Activated CD4-positive, alpha-beta T cell treated with anti-CD3 and anti-CD28 coated beads for 1 hour (primary cell): Measurements from ENCODE around the gene SIGLEC7.

Source experiments
- DNase-seq: peaks from one replicate; pipeline ENCODE4 v3.0.0-alpha.2; 2020

Gene SIGLEC7

GRCh38 chr19:51142119-51142518, at the start of gene SIGLEC7:
Gene SIGLEC7 (plus strand): TSS chr19:51142301. CDS start chr19:51142370, 69 bp downstream.
- DNase-seq: no peak

GRCh38 chr19:51093101-51093500, 49.0 kb upstream of the SIGLEC7 start:
- DNase-seq: no peak

GRCh38 chr19:51093510-51094345, 48.4 kb upstream of the SIGLEC7 start:
- DNase-seq: no peak

- no peak for DNase-seq
Observed at GRCh38 chr19:51094696-51095279, 47.3 kb upstream of the SIGLEC7 start.

GRCh38 chr19:51096473-51097165, 45.5 kb upstream of the SIGLEC7 start:
- no peak for DNase-seq

GRCh38 chr19:51097166-51097738, 44.8 kb upstream of the SIGLEC7 start:
- peak; percentile 50 for DNase-seq

GRCh38 chr19:51097796-51098195, 44.3 kb upstream of the SIGLEC7 start:
- no peak for DNase-seq

GRCh38 chr19:51098365-51099046, 43.6 kb upstream of the SIGLEC7 start:
- DNase-seq: no peak

GRCh38 chr19:51099047-51099382, 43.1 kb upstream of the SIGLEC7 start:
- DNase-seq: no peak

GRCh38 chr19:51100601-51101000, 41.5 kb upstream of the SIGLEC7 start:
- no peak for DNase-seq

- no peak for DNase-seq
Observed at GRCh38 chr19:51101171-51101865, 40.8 kb upstream of the SIGLEC7 start.

- DNase-seq: no peak
Observed at GRCh38 chr19:51102991-51103390, 39.1 kb upstream of the SIGLEC7 start.

- no peak for DNase-seq
Observed at GRCh38 chr19:51103926-51104341, 38.2 kb upstream of the SIGLEC7 start.

GRCh38 chr19:51107406-51108065, 34.6 kb upstream of the SIGLEC7 start:
- DNase-seq: no peak

GRCh38 chr19:51108066-51108804, 33.9 kb upstream of the SIGLEC7 start, which contains the start of gene CTU1:
Gene CTU1 (minus strand): TSS chr19:51108409. CDS start chr19:51104569, 3,840 bp downstream.
- peak; percentile 98 for DNase-seq

- no peak for DNase-seq
Observed at GRCh38 chr19:51108805-51109146, 33.3 kb upstream of the SIGLEC7 start.

- DNase-seq: no peak
Observed at GRCh38 chr19:51110666-51110971, 31.5 kb upstream of the SIGLEC7 start.

- no peak for DNase-seq
Observed at GRCh38 chr19:51111606-51112005, 30.5 kb upstream of the SIGLEC7 start.

- no peak for DNase-seq
Observed at GRCh38 chr19:51114087-51114729, 27.9 kb upstream of the SIGLEC7 start.

GRCh38 chr19:51116736-51117286, 25.3 kb upstream of the SIGLEC7 start:
- DNase-seq: no peak
